ENCODE data around the gene GLCCI1.

Gene GLCCI1

GRCh38 chr7:8105449-8106095, 137.0 kb downstream of the GLCCI1 start:
- no peak for DNase-seq

GRCh38 chr7:8109196-8110022, 140.8 kb downstream of the GLCCI1 start:
- no peak for DNase-seq

GRCh38 chr7:8111282-8111960, 142.8 kb downstream of the GLCCI1 start:
- no peak for DNase-seq

GRCh38 chr7:8112685-8113084, 144.1 kb downstream of the GLCCI1 start:
- no peak for DNase-seq

GRCh38 chr7:8113184-8113583, 144.6 kb downstream of the GLCCI1 start:
- no peak for DNase-seq

GRCh38 chr7:8114175-8114574, 145.6 kb downstream of the GLCCI1 start:
- no peak for DNase-seq

GRCh38 chr7:8115547-8116402, 147.2 kb downstream of the GLCCI1 start:
- no peak for DNase-seq

GRCh38 chr7:8117195-8117594, 148.6 kb downstream of the GLCCI1 start:
- no peak for DNase-seq

GRCh38 chr7:8119262-8119661, 150.7 kb downstream of the GLCCI1 start:
- DNase-seq, result no peak

- DNase-seq, result no peak
Measured at GRCh38 chr7:8120390-8121058, 151.9 kb downstream of the GLCCI1 start.

- DNase-seq, result no peak
Measured at GRCh38 chr7:8121243-8121642, 152.6 kb downstream of the GLCCI1 start.

GRCh38 chr7:8125680-8126444, 157.3 kb downstream of the GLCCI1 start:
- DNase-seq, result no peak

GRCh38 chr7:8126601-8127167, 158.1 kb downstream of the GLCCI1 start:
- no peak for DNase-seq

- no peak for DNase-seq
Measured at GRCh38 chr7:8128449-8129317, 160.1 kb downstream of the GLCCI1 start.

- no peak for DNase-seq
Measured at GRCh38 chr7:8129318-8129659, 160.7 kb downstream of the GLCCI1 start.

- no peak for DNase-seq
Measured at GRCh38 chr7:8130663-8131062, 162.1 kb downstream of the GLCCI1 start.

GRCh38 chr7:8131694-8132605, 163.4 kb downstream of the GLCCI1 start:
- no peak for DNase-seq

- no peak for DNase-seq
Measured at GRCh38 chr7:8133188-8133848, 164.7 kb downstream of the GLCCI1 start.

All from cerebellar nuclear complex (tissue), 1 donor.